NT2/D1 (cell line): Measurements from ENCODE around the gene KAZN.

ENCODE experiments used
- SUZ12 ChIP-seq: IDR thresholded peaks from 2 replicates; pipeline ENCODE4 v1.6.1; 2011; ENCODE audit not compliant: insufficient read length, insufficient read depth; ENCODE audit errors: extremely low read depth
- YY1 ChIP-seq: IDR thresholded peaks from 2 replicates; pipeline ENCODE4 v1.6.1; 2011; ENCODE audit not compliant: insufficient read length, insufficient read depth
- ZNF274 ChIP-seq: IDR thresholded peaks from 2 replicates; pipeline ENCODE4 v1.6.1; 2011; ENCODE audit warnings: mild to moderate bottlenecking, low read depth, low read length

DNA sequence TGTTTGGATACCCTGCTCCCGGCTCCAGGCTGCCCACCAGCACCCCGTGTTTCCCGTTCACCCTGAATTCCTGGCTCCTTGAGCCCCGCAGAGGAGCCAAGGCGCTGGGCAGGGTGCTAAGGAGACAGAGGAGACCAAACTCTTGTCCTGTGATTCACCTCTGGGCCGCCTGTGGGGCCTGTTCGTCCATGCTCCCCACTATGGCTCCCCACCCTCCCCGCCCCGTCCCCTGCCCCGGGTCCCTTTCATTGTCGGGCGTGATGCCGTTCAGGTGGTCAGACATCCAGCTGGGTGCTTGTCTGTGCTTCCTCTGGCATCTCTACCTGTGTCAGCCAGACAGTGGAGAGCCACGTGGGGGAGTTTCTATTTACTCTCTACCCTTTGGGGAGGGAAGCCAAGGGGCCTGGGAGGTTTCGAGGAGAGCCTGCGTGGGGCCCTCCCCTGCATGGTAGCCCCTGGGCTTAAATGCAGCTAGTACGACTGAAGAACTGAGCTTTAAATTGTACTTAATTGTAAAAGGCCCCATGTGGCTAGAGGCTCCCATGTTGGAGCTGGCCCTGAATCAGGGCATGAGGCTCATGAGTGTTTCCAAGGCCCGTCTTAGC lies 333.7 kb downstream of the KAZN start:
- no peak for TF ChIP-seq ZNF274
- TF ChIP-seq YY1, result no peak
- no peak for TF ChIP-seq SUZ12
